Colonic mucosa (tissue), 4 donors: Measurements from ENCODE around the gene LRRN4. TPM values are rescaled to one million over a fixed set of nuclear protein-coding genes. Genes with fewer than 3 reads are reported as not detected.

Source experiments
- DNase-seq: peaks from one replicate; pipeline ENCODE4 v3.0.0-alpha.2; 2020
- H3K27ac ChIP-seq: fragments of 200-600 bp; one replicate; pipeline ENCODE4 v1.8.0; 2021
- H3K27me3 ChIP-seq: fragments of 200-600 bp; one replicate; pipeline ENCODE4 v1.8.0; 2021
- H3K36me3 ChIP-seq: fragments of 200-600 bp; one replicate; pipeline ENCODE4 v1.8.0; 2021
- H3K4me1 ChIP-seq: fragments of 200-600 bp; one replicate; pipeline ENCODE4 v1.8.0; 2021; ENCODE audit warnings: mild to moderate bottlenecking
- H3K4me3 ChIP-seq: fragments of 200-600 bp; one replicate; pipeline ENCODE4 v1.8.0; 2021
- H3K9ac ChIP-seq, 2 donors: one replicate each; pipeline ENCODE4 v1.7.0; 2013; ENCODE audit warnings: control low read depth in 2 of 2, low read depth in 2 of 2, low read length in 2 of 2
- H3K9me3 ChIP-seq: fragments of 200-600 bp; one replicate; pipeline ENCODE4 v1.8.0; 2021
- CTCF ChIP-seq: fragments of 200-600 bp; IDR thresholded peaks from one replicate; pipeline ENCODE4 v1.8.0; 2022; ENCODE audit warnings: antibody characterized with exemption, mild to moderate bottlenecking
- intact Hi-C: fragments of 100-400 bp; cut with DNase I; formaldehyde crosslinking; loops from one replicate; pipeline ENCODE4 v1.14.1; 2022
- total RNA-seq, 2 donors: library from RNA; stranded (reverse); fragmentation: NEBNext Ultra II Directional in 1 of 2; extraction: Animal tissue kit (Norgen Biotek cat#: 25700) in 1 of 2; gene quantifications; one replicate each; pipeline ENCODE4 v1.2.1, GENCODE V29; 2021
- donor health status: healthy.
- donor health status: DM: no; HTN: no; CAD: no.
- donor health status: DM: no; HTN: no; CAD: no.

LRRN4 gene
- total RNA-seq, 2 donors from 2014 or later: not detected

DNA sequence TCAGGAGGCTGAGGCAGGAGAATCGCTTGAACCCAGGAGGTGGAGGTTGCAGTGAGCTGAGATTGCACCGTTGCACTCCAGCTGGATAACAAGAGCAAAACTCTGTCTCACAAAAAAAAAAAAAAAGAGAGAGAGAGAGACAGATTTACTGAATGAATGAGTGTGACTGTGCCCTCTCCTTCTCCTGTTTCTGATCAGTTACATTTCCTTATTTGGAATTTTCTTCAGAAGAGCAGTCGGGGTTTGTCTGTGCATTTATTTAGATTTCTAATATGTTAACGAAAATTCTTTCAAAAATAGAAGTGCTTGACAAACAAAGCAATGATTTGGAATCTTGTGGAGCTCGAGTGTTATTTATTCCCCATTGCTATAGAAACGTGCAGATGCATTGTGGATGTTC lies 6.4 kb upstream of the LRRN4 start:
- H3K4me3 ChIP-seq: no peak overlapping the region
- no peak overlapping the region for H3K27ac ChIP-seq
- H3K4me1 ChIP-seq: no peaks in the 10 kb centered on the region
- no peaks in the 10 kb centered on the region for H3K36me3 ChIP-seq
- DNase-seq: no peak
- H3K27me3 ChIP-seq: no peaks in the 10 kb centered on the region
- no peaks in the 10 kb centered on the region for H3K9me3 ChIP-seq
- intact Hi-C loops: no loop called here
- no peak overlapping the region for H3K9ac ChIP-seq
- no peak for TF ChIP-seq CTCF

- Histone ChIP-seq H3K4me3 (no peak overlapping the region), H3K4me1 (no peaks in the 10 kb centered on the region), H3K27ac (no peak overlapping the region), H3K9me3 (no peaks in the 10 kb centered on the region), H3K27me3 (no peaks in the 10 kb centered on the region), H3K9ac (no peak overlapping the region), H3K36me3 (no peaks in the 10 kb centered on the region)
- no peak for DNase-seq
- intact Hi-C loops: no loop called here
- no peak for TF ChIP-seq CTCF
These were observed 4.9 kb upstream of the LRRN4 start for GRCh38 chr20:6058684-6059295.

GRCh38 chr20:6057691-6058090 lies 3.8 kb upstream of the LRRN4 start:
- no peak overlapping the region for H3K27ac ChIP-seq
- no peak for DNase-seq
- H3K9me3 ChIP-seq: no peaks in the 10 kb centered on the region
- peaks cover 3% of the 10 kb centered on the region for H3K27me3 ChIP-seq
- intact Hi-C loops: no loop called here
- H3K4me1 ChIP-seq: peaks cover under 1% of the 10 kb centered on the region
- no peak overlapping the region for H3K4me3 ChIP-seq
- H3K9ac ChIP-seq: no peak overlapping the region
- no peaks in the 10 kb centered on the region for H3K36me3 ChIP-seq
- TF ChIP-seq CTCF: no peak

- no peak for TF ChIP-seq CTCF
- Histone ChIP-seq H3K27ac (no peak overlapping the region), H3K36me3 (no peaks in the 10 kb centered on the region), H3K9me3 (no peaks in the 10 kb centered on the region), H3K4me1 (peaks cover 5% of the 10 kb centered on the region), H3K4me3 (no peak overlapping the region), H3K9ac (no peak overlapping the region), H3K27me3 (peaks cover 9% of the 10 kb centered on the region)
- no peak for DNase-seq
- intact Hi-C loops: no loop called here
These were observed 3.3 kb upstream of the LRRN4 start for GRCh38 chr20:6057139-6057538.

DNA sequence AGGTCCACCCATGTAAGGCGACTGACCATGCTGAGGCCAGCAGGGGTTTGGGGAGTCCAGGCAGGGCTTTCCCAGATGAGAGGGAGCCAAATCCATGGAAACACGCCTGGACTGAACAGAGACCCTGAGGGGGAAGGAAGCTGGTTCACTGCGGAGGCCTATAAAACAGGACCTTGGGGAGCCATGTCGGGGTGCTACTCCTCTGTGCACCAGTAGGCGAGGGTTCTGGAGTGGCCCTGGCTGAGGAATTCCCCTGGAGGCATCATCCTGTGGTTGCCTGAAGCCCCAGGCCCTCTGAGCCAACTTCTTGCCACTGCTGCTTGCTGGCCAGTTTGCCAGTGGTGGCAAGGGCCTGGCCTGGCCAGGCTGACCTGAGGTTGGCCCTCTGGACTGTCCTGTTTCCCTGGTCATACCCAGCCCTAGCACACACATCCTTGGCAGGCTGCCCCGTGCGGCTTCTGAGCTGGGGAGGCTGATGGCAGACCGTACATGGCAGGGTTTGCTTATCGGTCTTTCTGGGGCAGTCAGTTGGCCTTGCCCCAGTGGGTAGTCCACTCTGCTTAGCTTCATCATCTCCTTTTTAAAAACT lies 2.2 kb upstream of the LRRN4 start:
- no peaks in the 10 kb centered on the region for H3K9me3 ChIP-seq
- TF ChIP-seq CTCF: no peak
- H3K4me1 ChIP-seq: peaks cover 8% of the 10 kb centered on the region
- DNase-seq: no peak
- intact Hi-C loops: no loop called here
- no peaks in the 10 kb centered on the region for H3K36me3 ChIP-seq
- H3K27ac ChIP-seq: no peak overlapping the region
- H3K27me3 ChIP-seq: peaks cover 18% of the 10 kb centered on the region
- H3K4me3 ChIP-seq: no peak overlapping the region
- H3K9ac ChIP-seq: no peak overlapping the region
